K562 (cell line): ENCODE data around the gene BLM. TPM values are rescaled to one million over a fixed set of nuclear protein-coding genes. Genes with fewer than 3 reads are reported as not detected.

Source experiments
- ATAC-seq: fragments of 200-7000 bp; cut with Tn5 transposase; 3 replicates; pipeline ENCODE4 v1.9.1; 2020; ENCODE audit warnings: moderate library complexity
- BruUV-seq: library from RNA; stranded (reverse); fragments of 400-500 nt; replicated peaks from 2 replicates; lab custom pipeline; 2021; lab: Mats Ljungman, UMichigan
- CTCF ChIA-PET: fragments of 300-600 bp; formaldehyde crosslinking; extraction: SDS; loops from one replicate; lab custom pipeline; 2021; ENCODE audit warnings: low intra/inter-chr PET ratio; lab: Yijun Ruan, JAX
- POLR2A ChIA-PET: fragments of 300-600, 350-650 bp; sonication (Branson Sonifier 250); formaldehyde crosslinking; extraction: SDS; loops from one replicate; lab custom pipeline; 2021; ENCODE audit warnings: antibody characterized with exemption, inconsistent platforms; lab: Yijun Ruan, JAX
- DNase-seq, 4 experiments: peaks; one replicate each; pipeline versions ENCODE4 v3.0.0 to v3.0.0-alpha.2; 2011 to 2018; ENCODE audit warnings: low spot score in 3 of 4, mixed read lengths in 3 of 4; ENCODE audit errors: extremely low read depth in 1 of 4
- FAIRE-seq: peaks from 2 replicates; lab custom pipeline; 2011; peaks lifted over from hg19 to GRCh38; lab: Jason Lieb, UNC
- H2AFZ ChIP-seq: 2 replicates; pipeline ENCODE4 v1.6.0; 2011; ENCODE audit warnings: low read depth, low read length, control low read depth, inconsistent platforms
- H3K27ac ChIP-seq: fragments of 200-600 bp; 3 replicates; pipeline ENCODE4 v1.8.0; 2011; ENCODE audit warnings: low read depth, mild to moderate bottlenecking, control low read depth, inconsistent platforms, low read length, moderate library complexity, mixed read lengths; ENCODE audit errors: extremely low read depth
- H3K27me3 ChIP-seq, 2 experiments: fragments of 300-600 bp in 1 of 2; 2 replicates in 1 of 2; 3 replicates in 1 of 2; pipeline versions ENCODE4 v1.6.0 to v1.8.0; 2011; ENCODE audit warnings: inconsistent platforms in 2 of 2, low read length in 2 of 2, mild to moderate bottlenecking in 1 of 2, mixed read lengths in 1 of 2, moderate library complexity in 1 of 2; ENCODE audit not compliant: control insufficient read depth in 2 of 2, insufficient read depth in 2 of 2
- H3K36me3 ChIP-seq: fragments of 300-600 bp; 3 replicates; pipeline ENCODE4 v1.8.0; 2011; ENCODE audit warnings: mild to moderate bottlenecking, low read length, inconsistent platforms; ENCODE audit not compliant: control insufficient read depth, insufficient read depth
- H3K4me1 ChIP-seq, 2 experiments: fragments of 200-600 bp in 1 of 2; replicated peaks in 1 of 2; 2 replicates in 1 of 2; 3 replicates in 1 of 2; pipeline versions ENCODE4 v1.5.1 to v1.8.0; 2011; ENCODE audit warnings: inconsistent platforms in 2 of 2, low read length in 2 of 2, mild to moderate bottlenecking in 1 of 2, mixed read lengths in 1 of 2, moderate library complexity in 1 of 2; ENCODE audit not compliant: control insufficient read depth in 2 of 2, insufficient read depth in 2 of 2
- H3K4me2 ChIP-seq: 2 replicates; pipeline ENCODE4 v1.6.1; 2011; ENCODE audit warnings: low read length, control low read depth, inconsistent platforms, mixed read lengths; ENCODE audit not compliant: insufficient read depth
- H3K4me3 ChIP-seq: fragments of 200-600 bp; sonication (generic), shearing (Covaris generic); 2 replicates; pipeline ENCODE4 v1.5.1; 2016; ENCODE audit warnings: control low read depth, inconsistent platforms
- H3K79me2 ChIP-seq: fragments of 200-600 bp; 3 replicates; pipeline ENCODE4 v1.8.0; 2011; ENCODE audit warnings: low read length, inconsistent platforms; ENCODE audit not compliant: control insufficient read depth, insufficient read depth
- H3K9ac ChIP-seq, 2 experiments: 2 replicates each; pipeline versions ENCODE4 v1.6.0 to v1.6.1; 2011; ENCODE audit warnings: low read depth in 2 of 2, low read length in 2 of 2, control low read depth in 1 of 2, inconsistent platforms in 1 of 2, mild to moderate bottlenecking in 1 of 2, mixed read lengths in 1 of 2; ENCODE audit not compliant: insufficient read depth in 1 of 2
- H3K9me1 ChIP-seq: one replicate; pipeline ENCODE4 v1.6.0; 2011; ENCODE audit warnings: inconsistent platforms, mild to moderate bottlenecking, low read length, moderate library complexity; ENCODE audit not compliant: control insufficient read depth, insufficient read depth
- H3K9me3 ChIP-seq: replicated peaks from 2 replicates; pipeline ENCODE4 v1.5.1; 2011; ENCODE audit warnings: low read depth, low read length, inconsistent platforms; ENCODE audit not compliant: control insufficient read depth, insufficient read depth
- H4K20me1 ChIP-seq: replicated peaks from 2 replicates; pipeline ENCODE4 v1.6.1; 2011; ENCODE audit warnings: low read length, inconsistent platforms, mixed read lengths; ENCODE audit not compliant: control insufficient read depth, insufficient read depth
- C11orf30 ChIP-seq: fragments of 450-650 bp; IDR thresholded peaks from 2 replicates; pipeline ENCODE4 v1.6.1; 2016; ENCODE audit warnings: low read depth, mild to moderate bottlenecking
- CBX2 ChIP-seq: fragments of 200-600 bp; sonication (generic); IDR thresholded peaks from one replicate; pipeline ENCODE4 v1.6.1; 2012; ENCODE audit warnings: mild to moderate bottlenecking, low read length, inconsistent platforms; ENCODE audit not compliant: insufficient read depth, poor library complexity, severe bottlenecking
- CREB1 ChIP-seq, 2 experiments: sonication (generic) in 1 of 2; formaldehyde crosslinking in 1 of 2; IDR thresholded peaks; 2 replicates each; pipeline versions ENCODE4 v1.6.1 to v1.8.0; 2012 to 2022; ENCODE audit warnings: inconsistent platforms in 1 of 2, mild to moderate bottlenecking in 1 of 2, missing genetic modification reagents in 1 of 2, moderate library complexity in 1 of 2
- CTBP1 ChIP-seq: fragments of 450-650 bp; IDR thresholded peaks from 2 replicates; pipeline ENCODE4 v1.6.1; 2016; ENCODE audit warnings: borderline replicate concordance
- ETV1 ChIP-seq: fragments of 450-650 bp; conservative IDR thresholded peaks from 2 replicates; pipeline ENCODE4 v1.6.1; 2016; ENCODE audit warnings: missing genetic modification characterization, control low read depth, low read depth, missing compliant biosample characterization
- FOXM1 ChIP-seq, 2 experiments: fragments of 450-650 bp in 1 of 2; sonication (generic) in 1 of 2; formaldehyde crosslinking in 1 of 2; IDR thresholded peaks; 2 replicates each; pipeline versions ENCODE4 v1.6.1 to v1.9.0; 2017 to 2022; ENCODE audit warnings: low read depth in 2 of 2, mild to moderate bottlenecking in 2 of 2, missing genetic modification reagents in 1 of 2, moderate library complexity in 1 of 2
- FUS ChIP-seq: fragments of 200-400 bp; formaldehyde crosslinking; optimal IDR thresholded peaks from 2 replicates; pipeline ENCODE3; 2017; ENCODE audit warnings: low read depth, low read length
- GABPB2 ChIP-seq: fragments of 250-450 bp; sonication (Bioruptor Pico); conservative IDR thresholded peaks from 2 replicates; pipeline ENCODE4 v1.5.1; 2021; ENCODE audit warnings: mild to moderate bottlenecking
- HDAC1 ChIP-seq, 2 experiments: fragments of 450-650 bp; IDR thresholded peaks; 2 replicates each; pipeline ENCODE4 v1.6.1; 2016 to 2017; ENCODE audit warnings: inconsistent platforms in 1 of 2, mild to moderate bottlenecking in 1 of 2, moderate library complexity in 1 of 2
- MCM2 ChIP-seq: fragments of 450-650 bp; IDR thresholded peaks from 2 replicates; pipeline ENCODE4 v1.6.1; 2017; ENCODE audit warnings: low read depth, mild to moderate bottlenecking
- MIER1 ChIP-seq: fragments of 450-650 bp; IDR thresholded peaks from 2 replicates; pipeline ENCODE4 v1.6.1; 2016; ENCODE audit warnings: antibody characterized with exemption, mild to moderate bottlenecking, low read depth
- POLR2AphosphoS5 ChIP-seq: IDR thresholded peaks from 2 replicates; pipeline ENCODE4 v1.6.1; 2011; ENCODE audit warnings: mild to moderate bottlenecking, low read depth, low read length, moderate library complexity; ENCODE audit not compliant: control insufficient read depth, insufficient read depth
- RCOR1 ChIP-seq, 2 experiments: IDR thresholded peaks; 2 replicates each; pipeline ENCODE4 v1.6.1; 2012; ENCODE audit warnings: low read depth in 2 of 2, low read length in 2 of 2, borderline replicate concordance in 1 of 2, improper control_type of control experiment in 1 of 2
- SMARCA4 ChIP-seq: fragments of 450-650 bp; IDR thresholded peaks from 2 replicates; pipeline ENCODE4 v1.6.1; 2016
- SMARCA5 ChIP-seq: fragments of 450-650 bp; IDR thresholded peaks from 2 replicates; pipeline ENCODE4 v1.6.1; 2016
- SRSF3 ChIP-seq: fragments of 200-400 bp; formaldehyde crosslinking; IDR thresholded peaks from 2 replicates; pipeline ENCODE4 v1.6.1; 2016; ENCODE audit warnings: mild to moderate bottlenecking, low read length, moderate library complexity; ENCODE audit not compliant: insufficient read depth
- ZNF174 ChIP-seq: fragments of 250-450 bp; sonication (Bioruptor Pico); IDR thresholded peaks from 2 replicates; pipeline ENCODE4 v1.4.0; 2020; ENCODE audit warnings: mild to moderate bottlenecking
- ZNF24 ChIP-seq: fragments of 450-650 bp; IDR thresholded peaks from 2 replicates; pipeline ENCODE4 v1.6.1; 2016
- WGBS: fragments of 100-300 bp; shearing (Covaris generic); methylation state at CpG from one replicate; pipeline ENCODE4 v1.1.6; 2016; ENCODE audit warnings: low coverage, mixed read lengths; ENCODE audit not compliant: insufficient coverage; ENCODE audit errors: missing lambda C conversion rate; 5-methylcytosine and 5-hydroxymethylcytosine counted together
- in situ Hi-C: fragments of 300-500 bp; cut with MboI; formaldehyde crosslinking; loops from 4 replicates; pipeline ENCODE4 v1.15.0; 2018; ENCODE audit warnings: inconsistent platforms, mixed read lengths
- intact Hi-C: fragments of 100-400 bp; cut with micrococcal nuclease; formaldehyde crosslinking; loops from 2 replicates; pipeline ENCODE4 v1.14.2; 2022
- polyA plus RNA-seq, 8 experiments: library from polyadenylated mRNA; depleted of rRNA in 4 of 8; stranded (reverse) in 5 of 8; unstranded in 3 of 8; fragments of >200 nt; fragmentation: Nextera tagmentation in 2 of 8; fragmentation: Illumina TruSeq in 1 of 8; extraction: Ambion mirVana in 2 of 8; extraction: Trizol in 1 of 8; gene quantifications; 2 replicates each; pipeline versions ENCODE4 v1.2.1 to v1.2.3, GENCODE V29; 2011 to 2014; ENCODE audit warnings: inconsistent platforms in 1 of 8, missing spikeins in 1 of 8
- total RNA-seq, 7 experiments: library from RNA; depleted of rRNA in 6 of 7; stranded (reverse); fragments of >200 nt in 6 of 7; fragmentation: Illumina TruSeq in 2 of 7; extraction: Trizol in 2 of 7; gene quantifications; 2 replicates each; pipeline versions ENCODE4 v1.2.1 to v1.2.3, GENCODE V29; 2011 to 2021; ENCODE audit warnings: low replicate concordance in 1 of 7
- TF ChIP-seq, protein P1 (sequence below): fragments of 450-650 bp; conservative IDR thresholded peaks from 2 replicates; pipeline ENCODE4 v1.6.1; 2016; ENCODE audit warnings: missing genetic modification characterization, low read depth, mild to moderate bottlenecking, control low read depth, missing compliant biosample characterization
- TF ChIP-seq, protein P2 (sequence below): fragments of 450-650 bp; formaldehyde crosslinking; IDR thresholded peaks from 2 replicates; pipeline ENCODE4 v1.4.0; 2020; ENCODE audit warnings: mild to moderate bottlenecking, mixed read lengths
- TF ChIP-seq, protein P3 (sequence below): fragments of 250-450 bp; sonication (Bioruptor Pico); IDR thresholded peaks from 2 replicates; pipeline ENCODE4 v1.9.0; 2021; ENCODE audit warnings: mild to moderate bottlenecking

BLM gene
- total and polyA plus RNA-seq, 9 of the 15 experiments (the other 6 are each of a cell fraction or from before 2014, with no cell fraction given): 21.0 to 56.0 (median 43.9) TPM

DNA sequence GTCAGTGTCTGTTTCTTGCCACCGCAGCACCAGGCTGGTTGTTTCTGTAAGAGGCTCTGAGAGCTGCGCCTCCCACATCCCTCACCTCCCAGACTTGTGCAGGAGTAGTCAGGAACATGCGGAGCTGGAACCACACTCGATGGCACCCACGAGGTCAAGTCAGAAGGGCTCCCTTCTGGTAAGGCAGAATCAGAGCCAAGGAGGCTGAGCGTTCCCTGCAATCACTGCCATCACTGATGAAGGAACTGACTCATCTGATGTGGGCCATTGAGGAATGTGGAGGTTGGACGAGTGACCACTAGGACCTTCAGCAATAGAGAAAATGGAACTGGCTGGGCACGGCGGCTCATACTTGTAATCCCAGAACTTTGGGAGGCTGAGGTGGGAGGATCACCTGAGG lies 35.7 kb upstream of the BLM start:
- Histone ChIP-seq H3K4me3 (no peak overlapping the region), H3K27ac (no peak overlapping the region), H3K4me1 (peaks cover 4 to 15% of the 10 kb centered on the region in 2 experiments; a peak in 4 of 5 replicates), H2AFZ (no peak overlapping the region), H3K79me2 (no peaks in the 10 kb centered on the region), H3K4me2 (no peak overlapping the region), H3K9me1 (no peaks in the 10 kb centered on the region), H3K27me3 (no peaks in the 10 kb centered on the region), H3K36me3 (no peaks in the 10 kb centered on the region), H3K9ac (no peak overlapping the region), H4K20me1 (no peaks in the 10 kb centered on the region), H3K9me3 (no peaks in the 10 kb centered on the region)
- intact Hi-C loops (no loop called here), in situ Hi-C loops (no loop called here)
- no peak for DNase-seq
- no peak for FAIRE-seq
- ChIA-PET POLR2A (interaction anchor here (0.7 to 1.1 kb wide), 2 partner anchors 13 to 455 kb away, joined by 4 to 5 read pairs; no protein-coding TSS in a partner anchor), CTCF (no interaction called here)
- no peak for ATAC-seq
- 34% methylated on average over 9 of the region's 9 CpGs for WGBS
- no TSS peak for BruUV-seq
- no peak for TF ChIP-seq ETV1 (tag)
- no peak for TF ChIP-seq SRSF3
- TF ChIP-seq, protein P1, sequence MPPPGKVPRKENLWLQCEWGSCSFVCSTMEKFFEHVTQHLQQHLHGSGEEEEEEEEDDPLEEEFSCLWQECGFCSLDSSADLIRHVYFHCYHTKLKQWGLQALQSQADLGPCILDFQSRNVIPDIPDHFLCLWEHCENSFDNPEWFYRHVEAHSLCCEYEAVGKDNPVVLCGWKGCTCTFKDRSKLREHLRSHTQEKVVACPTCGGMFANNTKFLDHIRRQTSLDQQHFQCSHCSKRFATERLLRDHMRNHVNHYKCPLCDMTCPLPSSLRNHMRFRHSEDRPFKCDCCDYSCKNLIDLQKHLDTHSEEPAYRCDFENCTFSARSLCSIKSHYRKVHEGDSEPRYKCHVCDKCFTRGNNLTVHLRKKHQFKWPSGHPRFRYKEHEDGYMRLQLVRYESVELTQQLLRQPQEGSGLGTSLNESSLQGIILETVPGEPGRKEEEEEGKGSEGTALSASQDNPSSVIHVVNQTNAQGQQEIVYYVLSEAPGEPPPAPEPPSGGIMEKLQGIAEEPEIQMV: no peak
- TF ChIP-seq SMARCA4: no peak
- TF ChIP-seq HDAC1 (IDR thresholded peaks at IDR 0.05): peak in 1 of 2 experiments; percentile 29; a peak in 1 of 4 replicates
- TF ChIP-seq, protein P2, sequence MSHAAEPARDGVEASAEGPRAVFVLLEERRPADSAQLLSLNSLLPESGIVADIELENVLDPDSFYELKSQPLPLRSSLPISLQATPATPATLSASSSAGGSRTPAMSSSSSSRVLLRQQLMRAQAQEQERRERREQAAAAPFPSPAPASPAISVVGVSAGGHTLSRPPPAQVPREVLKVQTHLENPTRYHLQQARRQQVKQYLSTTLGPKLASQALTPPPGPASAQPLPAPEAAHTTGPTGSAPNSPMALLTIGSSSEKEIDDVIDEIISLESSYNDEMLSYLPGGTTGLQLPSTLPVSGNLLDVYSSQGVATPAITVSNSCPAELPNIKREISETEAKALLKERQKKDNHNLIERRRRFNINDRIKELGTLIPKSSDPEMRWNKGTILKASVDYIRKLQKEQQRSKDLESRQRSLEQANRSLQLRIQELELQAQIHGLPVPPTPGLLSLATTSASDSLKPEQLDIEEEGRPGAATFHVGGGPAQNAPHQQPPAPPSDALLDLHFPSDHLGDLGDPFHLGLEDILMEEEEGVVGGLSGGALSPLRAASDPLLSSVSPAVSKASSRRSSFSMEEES (CRISPR knock-in tag): no peak
- TF ChIP-seq POLR2AphosphoS5: no peak
- no peak for TF ChIP-seq MIER1
- TF ChIP-seq ZNF174 (CRISPR knock-in tag): no peak
- TF ChIP-seq GABPB2 (CRISPR knock-in tag): no peak
- TF ChIP-seq SMARCA5: no peak
- TF ChIP-seq FOXM1 (IDR thresholded peaks at IDR 0.05; ENCODE audit: low read depth): no peak
- no peak for TF ChIP-seq FOXM1 (CRISPR knock-in tag; IDR thresholded peaks at IDR 0.05; ENCODE audit: low read depth)
- TF ChIP-seq, protein P3, sequence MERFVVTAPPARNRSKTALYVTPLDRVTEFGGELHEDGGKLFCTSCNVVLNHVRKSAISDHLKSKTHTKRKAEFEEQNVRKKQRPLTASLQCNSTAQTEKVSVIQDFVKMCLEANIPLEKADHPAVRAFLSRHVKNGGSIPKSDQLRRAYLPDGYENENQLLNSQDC: no peak
- no peak for TF ChIP-seq CBX2
- no peak for TF ChIP-seq MCM2
- TF ChIP-seq CTBP1: peak; percentile 59
- no peak for TF ChIP-seq C11orf30
- no peak for TF ChIP-seq CREB1 (IDR thresholded peaks at IDR 0.05)
- TF ChIP-seq CREB1 (CRISPR knock-in tag; IDR thresholded peaks at IDR 0.05): no peak
- no peak for TF ChIP-seq FUS
- TF ChIP-seq ZNF24: no peak
- peak in 1 of 2 experiments; percentile 64; a peak in 1 of 4 replicates for TF ChIP-seq RCOR1 (IDR thresholded peaks at IDR 0.05; ENCODE audit: borderline replicate concordance in 1 of 2, low read depth in 2 of 2, low read length in 2 of 2)
